Thyroid gland (tissue), 4 donors: ENCODE results near the gene OSR1. TPM values are rescaled to one million over a fixed set of nuclear protein-coding genes. Genes with fewer than 3 reads are reported as not detected.

Experiments used
- DNase-seq, 2 donors: peaks; one replicate each; pipeline ENCODE4 v3.0.0-alpha.2; 2019
- H3K27ac ChIP-seq, 3 donors: fragments of 200-600 bp; sonication (generic); 1 replicate in 2 of 3; 2 replicates in 1 of 3; pipeline ENCODE4 v1.5.1; 2016 to 2019; ENCODE audit warnings: mild to moderate bottlenecking in 1 of 3, moderate library complexity in 1 of 3
- H3K27me3 ChIP-seq: fragments of 200-600 bp; sonication (generic); one replicate; pipeline ENCODE4 v1.5.1; 2019
- H3K36me3 ChIP-seq, 2 donors: fragments of 200-600 bp; sonication (generic); one replicate each; pipeline ENCODE4 v1.5.1; 2016 to 2019
- H3K4me1 ChIP-seq, 2 donors: fragments of 200-600 bp; sonication (generic); one replicate each; pipeline ENCODE4 v1.5.1; 2017 to 2019
- H3K4me3 ChIP-seq, 3 donors: fragments of 200-600 bp; sonication (generic); replicated peaks in 1 of 3; 1 replicate in 2 of 3; 2 replicates in 1 of 3; pipeline ENCODE4 v1.5.1; 2016; ENCODE audit warnings: mild to moderate bottlenecking in 1 of 3
- H3K9me3 ChIP-seq: fragments of 200-600 bp; sonication (generic); one replicate; pipeline ENCODE4 v1.5.1; 2017
- CTCF ChIP-seq, 6 experiments: fragments of 200-600 bp in 3 of 6; fragments of 450-650 bp in 3 of 6; sonication (generic) in 3 of 6; IDR thresholded peaks; one replicate each; pipeline ENCODE4 v1.5.1; 2016 to 2019; ENCODE audit warnings: antibody characterized with exemption in 6 of 6, mild to moderate bottlenecking in 2 of 6, inconsistent platforms in 1 of 6, moderate library complexity in 1 of 6
- POLR2A ChIP-seq, 2 donors: fragments of 450-650 bp; IDR thresholded peaks; one replicate each; pipeline ENCODE4 v1.6.1; 2017; ENCODE audit warnings: antibody characterized with exemption in 2 of 2, mild to moderate bottlenecking in 2 of 2, moderate library complexity in 1 of 2
- whole genome bisulfite sequencing, 2 donors: methylation state at CpG; one replicate each; pipeline ENCODE4 v1.1.5; 2017; 5-methylcytosine and 5-hydroxymethylcytosine counted together
- intact Hi-C: fragments of 100-400 bp; cut with DNase I; formaldehyde crosslinking; loops from one replicate; pipeline ENCODE4 v1.15.1; 2023
- total RNA-seq, 4 donors: library from RNA; depleted of rRNA; stranded (reverse); fragments of >200 nt; gene quantifications; one replicate each; pipeline ENCODE4 v1.2.3, GENCODE V29; 2016

Gene OSR1
- total RNA-seq, 4 donors from 2014 or later = 4.9 to 15.2 (median 10.8) TPM

- Histone ChIP-seq H3K27me3 (no peaks in the 10 kb centered on the region), H3K4me1 (no peaks in the 10 kb centered on the region), H3K9me3 (no peaks in the 10 kb centered on the region), H3K4me3 (no peak overlapping the region), H3K27ac (no peak overlapping the region), H3K36me3 (no peaks in the 10 kb centered on the region)
- intact Hi-C loops = no loop called here
- DNase-seq = no peak
- TF ChIP-seq POLR2A (IDR thresholded peaks at IDR 0.05) (no peak), CTCF (IDR thresholded peaks at IDR 0.05) (no peak)
These were observed 27.0 kb downstream of the OSR1 start for GRCh38 chr2:19331450-19331849.

GRCh38 chr2:19330436-19330835 is 28.0 kb downstream of the OSR1 start:
- H3K27me3 ChIP-seq = no peaks in the 10 kb centered on the region
- TF ChIP-seq CTCF (IDR thresholded peaks at IDR 0.05) (no peak), POLR2A (IDR thresholded peaks at IDR 0.05) (no peak)
- intact Hi-C loops = no loop called here
- H3K36me3 ChIP-seq = no peaks in the 10 kb centered on the region
- no peaks in the 10 kb centered on the region for H3K4me1 ChIP-seq
- no peak overlapping the region for H3K4me3 ChIP-seq
- DNase-seq = no peak
- no peaks in the 10 kb centered on the region for H3K9me3 ChIP-seq
- no peak overlapping the region for H3K27ac ChIP-seq
- WGBS, 2 donors = 89 to 93% methylated on average over 5 of the region's 5 CpGs

- no peaks in the 10 kb centered on the region for H3K27me3 ChIP-seq
- intact Hi-C loops = no loop called here
- TF ChIP-seq CTCF (IDR thresholded peaks at IDR 0.05) (no peak), POLR2A (IDR thresholded peaks at IDR 0.05) (no peak)
These were observed 29.0 kb downstream of the OSR1 start for GRCh38 chr2:19329445-19329844.

GRCh38 chr2:19327496-19327895 is 30.9 kb downstream of the OSR1 start:
- TF ChIP-seq POLR2A (IDR thresholded peaks at IDR 0.05) (no peak), CTCF (IDR thresholded peaks at IDR 0.05) (no peak)
- intact Hi-C loops = no loop called here
- no peak overlapping the region for H3K4me3 ChIP-seq
- H3K9me3 ChIP-seq = no peaks in the 10 kb centered on the region
- no peak for DNase-seq
- H3K36me3 ChIP-seq = no peaks in the 10 kb centered on the region
- H3K27me3 ChIP-seq = no peaks in the 10 kb centered on the region
- no peak overlapping the region for H3K27ac ChIP-seq
- no peaks in the 10 kb centered on the region for H3K4me1 ChIP-seq

More at GRCh38 chr2:19329445-19329844, 29.0 kb downstream of the OSR1 start:
- no peak for DNase-seq
- Histone ChIP-seq H3K36me3 (no peaks in the 10 kb centered on the region), H3K9me3 (no peaks in the 10 kb centered on the region), H3K4me3 (no peak overlapping the region), H3K4me1 (no peaks in the 10 kb centered on the region), H3K27ac (no peak overlapping the region)
- 26 to 47% methylated on average over 2 of the region's 2 CpGs for WGBS, 2 donors

- Histone ChIP-seq H3K27ac (no peak overlapping the region), H3K27me3 (no peaks in the 10 kb centered on the region), H3K9me3 (no peaks in the 10 kb centered on the region), H3K4me3 (no peak overlapping the region), H3K4me1 (no peaks in the 10 kb centered on the region), H3K36me3 (no peaks in the 10 kb centered on the region)
- DNase-seq = no peak
- TF ChIP-seq CTCF (IDR thresholded peaks at IDR 0.05) (no peak), POLR2A (IDR thresholded peaks at IDR 0.05) (no peak)
- intact Hi-C loops = no loop called here
These were observed 36.5 kb downstream of the OSR1 start for GRCh38 chr2:19321946-19322345.
